22Rv1 (cell line): ENCODE measurements around the gene C9orf78.

Source experiments
- ZFX ChIP-seq: fragments of 450-650 bp; IDR thresholded peaks from 2 replicates; pipeline ENCODE4 v1.6.1; 2017; ENCODE audit warnings: antibody characterized with exemption, borderline replicate concordance
- TF ChIP-seq, protein P1 (sequence below): fragments of 450-650 bp; IDR thresholded peaks from 2 replicates; pipeline ENCODE4 v1.5.1; 2017; ENCODE audit warnings: mild to moderate bottlenecking

DNA sequence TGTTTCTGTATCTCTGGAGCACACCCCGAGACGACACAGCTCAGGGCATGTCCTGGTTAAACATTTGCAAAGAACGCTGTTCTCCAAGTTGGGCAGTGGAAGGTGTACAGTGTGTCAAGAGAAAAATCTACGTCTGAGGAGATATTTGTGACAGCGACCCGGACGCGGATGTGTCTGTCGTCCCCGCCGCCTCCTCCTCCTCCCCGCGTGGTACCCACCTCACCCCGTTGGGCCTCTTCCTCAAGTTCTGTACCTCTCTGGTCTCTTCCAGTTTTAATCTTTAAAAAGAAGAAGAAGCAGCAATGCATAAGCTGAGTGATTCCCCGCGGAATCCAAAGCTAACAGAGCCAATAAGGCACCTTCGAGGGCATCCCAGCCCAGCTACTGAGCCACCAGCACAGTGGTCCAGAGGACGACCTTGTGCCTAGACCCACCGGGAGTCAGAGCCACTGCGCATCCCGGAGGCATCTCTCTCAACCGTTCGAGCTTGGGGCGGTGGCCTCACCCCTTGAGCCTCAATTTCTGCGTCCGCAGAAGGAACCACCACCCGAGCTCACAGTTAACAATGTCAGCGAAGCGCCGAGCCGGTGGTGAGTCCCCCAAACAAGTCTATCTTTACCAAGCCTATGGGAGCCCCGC lies 467 bp downstream of the C9orf78 start:
- TF ChIP-seq, protein P1, sequence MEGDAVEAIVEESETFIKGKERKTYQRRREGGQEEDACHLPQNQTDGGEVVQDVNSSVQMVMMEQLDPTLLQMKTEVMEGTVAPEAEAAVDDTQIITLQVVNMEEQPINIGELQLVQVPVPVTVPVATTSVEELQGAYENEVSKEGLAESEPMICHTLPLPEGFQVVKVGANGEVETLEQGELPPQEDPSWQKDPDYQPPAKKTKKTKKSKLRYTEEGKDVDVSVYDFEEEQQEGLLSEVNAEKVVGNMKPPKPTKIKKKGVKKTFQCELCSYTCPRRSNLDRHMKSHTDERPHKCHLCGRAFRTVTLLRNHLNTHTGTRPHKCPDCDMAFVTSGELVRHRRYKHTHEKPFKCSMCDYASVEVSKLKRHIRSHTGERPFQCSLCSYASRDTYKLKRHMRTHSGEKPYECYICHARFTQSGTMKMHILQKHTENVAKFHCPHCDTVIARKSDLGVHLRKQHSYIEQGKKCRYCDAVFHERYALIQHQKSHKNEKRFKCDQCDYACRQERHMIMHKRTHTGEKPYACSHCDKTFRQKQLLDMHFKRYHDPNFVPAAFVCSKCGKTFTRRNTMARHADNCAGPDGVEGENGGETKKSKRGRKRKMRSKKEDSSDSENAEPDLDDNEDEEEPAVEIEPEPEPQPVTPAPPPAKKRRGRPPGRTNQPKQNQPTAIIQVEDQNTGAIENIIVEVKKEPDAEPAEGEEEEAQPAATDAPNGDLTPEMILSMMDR, result no peak
- TF ChIP-seq ZFX, result no peak
